GM18951 (cell line): Measurements from ENCODE around the gene DDAH1.

Source experiments
- POLR2A ChIP-seq: IDR thresholded peaks from 4 replicates; pipeline ENCODE4 v1.6.1; 2011; ENCODE audit warnings: mild to moderate bottlenecking; ENCODE audit not compliant: insufficient read length, insufficient read depth; ENCODE audit errors: extremely low read depth
- in situ Hi-C: fragments of 300-500 bp; cut with MboI; formaldehyde crosslinking; loops from one replicate; pipeline ENCODE4 v1.12.0; 2022; ENCODE audit warnings: low sequenced_read_pairs, mixed read lengths, inconsistent platforms; ENCODE audit not compliant: unreplicated experiment

Gene DDAH1

GRCh38 chr1:85379203-85380136 is 85.5 kb downstream of the DDAH1 start:
- no peak for TF ChIP-seq POLR2A

GRCh38 chr1:85378534-85378933 is 86.4 kb downstream of the DDAH1 start:
- in situ Hi-C loops: no loop called here
- TF ChIP-seq POLR2A: no peak

More at GRCh38 chr1:85379203-85380136, 85.5 kb downstream of the DDAH1 start:
- in situ Hi-C loops: no loop called here

GRCh38 chr1:85376356-85376755 is 88.6 kb downstream of the DDAH1 start:
- in situ Hi-C loops: no loop called here
- TF ChIP-seq POLR2A: no peak

- TF ChIP-seq POLR2A: no peak
- in situ Hi-C loops: no loop called here
Observed at GRCh38 chr1:85375493-85375892, 89.5 kb downstream of the DDAH1 start.

GRCh38 chr1:85374160-85374559 is 90.8 kb downstream of the DDAH1 start:
- no peak for TF ChIP-seq POLR2A
- in situ Hi-C loops: no loop called here

GRCh38 chr1:85373378-85373708 is 91.6 kb downstream of the DDAH1 start:
- TF ChIP-seq POLR2A: no peak
- in situ Hi-C loops: no loop called here

GRCh38 chr1:85372683-85373377 is 92.1 kb downstream of the DDAH1 start:
- in situ Hi-C loops: no loop called here
- no peak for TF ChIP-seq POLR2A

GRCh38 chr1:85371021-85371420 is 93.9 kb downstream of the DDAH1 start:
- no peak for TF ChIP-seq POLR2A
- in situ Hi-C loops: no loop called here

- in situ Hi-C loops: no loop called here
- TF ChIP-seq POLR2A: no peak
Observed at GRCh38 chr1:85368073-85368770, 96.7 kb downstream of the DDAH1 start.

DNA sequence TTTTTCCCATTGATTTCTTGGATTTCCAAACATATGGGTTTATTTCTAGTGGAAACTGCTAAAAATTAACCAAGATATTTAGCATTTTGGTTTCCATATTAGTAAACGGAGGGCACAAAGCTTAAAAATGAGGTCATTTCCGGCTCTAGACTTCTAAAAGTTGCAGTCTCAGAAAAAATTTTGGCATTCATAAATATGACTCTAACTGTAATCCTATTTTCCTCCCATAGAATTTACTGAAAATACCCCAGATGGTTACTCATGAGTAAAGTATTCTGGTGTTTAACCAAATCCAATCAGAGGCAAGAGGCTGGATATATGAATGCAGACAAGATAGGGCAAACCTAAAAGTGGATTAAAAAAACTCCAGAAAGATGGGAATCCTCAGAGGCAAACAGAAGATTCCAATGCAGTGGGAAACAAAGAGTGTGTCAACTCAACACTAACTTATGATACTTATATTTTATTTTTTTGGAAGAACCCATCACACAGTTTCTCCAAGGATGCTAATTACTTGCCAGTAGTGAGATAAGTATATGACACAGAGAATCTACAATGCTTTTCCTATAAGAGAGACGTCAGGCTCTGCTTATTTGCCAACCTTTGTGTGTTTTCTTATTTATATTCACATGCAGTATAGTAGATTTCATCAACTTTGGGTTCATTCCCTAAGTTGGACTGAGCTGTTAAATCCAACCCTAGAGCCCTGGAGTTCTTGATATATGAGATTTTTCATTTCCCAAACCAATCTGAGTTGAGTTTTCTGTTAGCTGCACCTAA is 98.4 kb downstream of the DDAH1 start:
- in situ Hi-C loops: no loop called here
- no peak for TF ChIP-seq POLR2A

- TF ChIP-seq POLR2A: no peak
- in situ Hi-C loops: no loop called here
Observed at GRCh38 chr1:85365851-85366250, 99.1 kb downstream of the DDAH1 start.

DNA sequence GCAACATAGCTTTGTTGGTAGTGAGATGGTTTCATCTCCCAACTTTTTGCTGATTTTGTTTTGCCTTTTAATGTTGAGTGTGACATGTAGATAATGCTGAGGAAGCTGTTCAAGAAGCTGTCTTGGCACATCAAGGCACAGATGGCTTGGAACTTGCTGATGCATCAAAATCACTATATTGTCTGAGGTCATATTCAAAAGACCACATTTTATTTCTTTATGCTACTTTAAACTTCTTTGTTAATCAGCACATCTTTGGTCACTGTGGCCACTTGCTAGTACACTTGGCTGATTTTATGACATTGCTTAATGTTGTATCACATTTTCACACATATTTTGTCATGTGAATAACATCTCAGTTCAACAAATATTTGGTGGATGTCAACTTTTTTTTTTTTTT is 101.4 kb downstream of the DDAH1 start:
- no peak for TF ChIP-seq POLR2A
- in situ Hi-C loops: no loop called here

- in situ Hi-C loops: no loop called here
- TF ChIP-seq POLR2A: no peak
Observed at GRCh38 chr1:85363092-85363491, 101.9 kb downstream of the DDAH1 start.

GRCh38 chr1:85361606-85362296 is 103.2 kb downstream of the DDAH1 start:
- no peak for TF ChIP-seq POLR2A
- in situ Hi-C loops: no loop called here
